SK-N-SH treated with all-trans-retinoic acid at 6 μM for 48 hours (cell line): ENCODE results near the gene ABCC3.

Source experiments
- ATAC-seq: fragments of 200-7000 bp; cut with Tn5 transposase; 3 replicates; pipeline ENCODE4 v1.9.1; 2020; ENCODE audit warnings: mild to moderate bottlenecking, moderate library complexity
- ARNTL ChIP-seq: fragments of 450-650 bp; formaldehyde crosslinking; IDR thresholded peaks from 2 replicates; pipeline ENCODE4 v1.5.0; 2020; ENCODE audit warnings: low read depth, mild to moderate bottlenecking, moderate library complexity, borderline replicate concordance
- BACH2 ChIP-seq: fragments of 250-450 bp; sonication (Bioruptor Pico); IDR thresholded peaks from 2 replicates; pipeline ENCODE4 v1.9.0; 2021; ENCODE audit warnings: mild to moderate bottlenecking, borderline replicate concordance
- ESRRG ChIP-seq: fragments of 250-450 bp; sonication (Bioruptor Pico); IDR thresholded peaks from 2 replicates; pipeline ENCODE4 v1.6.1; 2021; ENCODE audit warnings: mild to moderate bottlenecking
- GLIS3 ChIP-seq: fragments of 250-450 bp; sonication (Bioruptor Pico); IDR thresholded peaks from 2 replicates; pipeline ENCODE4 v1.5.0; 2020; ENCODE audit warnings: mild to moderate bottlenecking, moderate library complexity
- ISL1 ChIP-seq: fragments of 250-450 bp; sonication (Bioruptor Pico); IDR thresholded peaks from 2 replicates; pipeline ENCODE4 v2.1.2; 2022; ENCODE audit warnings: mild to moderate bottlenecking, moderate library complexity
- PPARA ChIP-seq: fragments of 250-450 bp; sonication (Bioruptor Pico); IDR thresholded peaks from 2 replicates; pipeline ENCODE4 v1.5.0; 2020; ENCODE audit warnings: mild to moderate bottlenecking, borderline replicate concordance
- RARB ChIP-seq: fragments of 250-450 bp; sonication (Bioruptor Pico); IDR thresholded peaks from 2 replicates; pipeline ENCODE4 v1.8.0; 2021; ENCODE audit warnings: mild to moderate bottlenecking, moderate library complexity
- SNAI2 ChIP-seq: fragments of 250-450 bp; sonication (Bioruptor Pico); IDR thresholded peaks from 2 replicates; pipeline ENCODE4 v1.5.0; 2020; ENCODE audit warnings: mild to moderate bottlenecking, moderate library complexity
- TCF4 ChIP-seq: fragments of 250-450 bp; sonication (Bioruptor Pico); IDR thresholded peaks from 2 replicates; pipeline ENCODE4 v1.8.0; 2021; ENCODE audit warnings: mild to moderate bottlenecking, moderate library complexity, borderline replicate concordance
- TOX ChIP-seq: fragments of 250-450 bp; sonication (Bioruptor Pico); IDR thresholded peaks from 2 replicates; pipeline ENCODE4 v1.8.0; 2021; ENCODE audit warnings: mild to moderate bottlenecking, moderate library complexity, borderline replicate concordance
- ZC3H10 ChIP-seq: fragments of 250-450 bp; sonication (Bioruptor Pico); IDR thresholded peaks from 2 replicates; pipeline ENCODE4 v1.5.1; 2021; ENCODE audit warnings: mild to moderate bottlenecking, moderate library complexity
- ZFP3 ChIP-seq: fragments of 250-450 bp; sonication (Bioruptor Pico); IDR thresholded peaks from 2 replicates; pipeline ENCODE4 v1.5.0; 2020; ENCODE audit warnings: mild to moderate bottlenecking, moderate library complexity
- ZFP30 ChIP-seq: fragments of 450-650 bp; formaldehyde crosslinking; IDR thresholded peaks from 2 replicates; pipeline ENCODE4 v1.5.0; 2022; ENCODE audit warnings: mild to moderate bottlenecking, moderate library complexity
- ZNF565 ChIP-seq: fragments of 450-650 bp; formaldehyde crosslinking; conservative IDR thresholded peaks from 2 replicates; pipeline ENCODE4 v1.5.0; 2020; ENCODE audit warnings: low read depth, mild to moderate bottlenecking, moderate library complexity
- ZNF70 ChIP-seq: fragments of 450-650 bp; formaldehyde crosslinking; IDR thresholded peaks from 2 replicates; pipeline ENCODE4 v1.5.0; 2020; ENCODE audit warnings: mild to moderate bottlenecking, moderate library complexity
- ZNF8 ChIP-seq: fragments of 450-650 bp; formaldehyde crosslinking; IDR thresholded peaks from 2 replicates; pipeline ENCODE4 v1.5.0; 2020; ENCODE audit warnings: mild to moderate bottlenecking, moderate library complexity
- TF ChIP-seq, protein P1 (sequence below): fragments of 250-450 bp; sonication (Bioruptor Pico); IDR thresholded peaks from 2 replicates; pipeline ENCODE4 v1.8.0; 2020; ENCODE audit warnings: mild to moderate bottlenecking, moderate library complexity, borderline replicate concordance
- TF ChIP-seq, protein P2 (sequence below): fragments of 250-450 bp; sonication (Bioruptor Pico); IDR thresholded peaks from 2 replicates; pipeline ENCODE4 v1.5.1; 2021; ENCODE audit warnings: mild to moderate bottlenecking, moderate library complexity
- TF ChIP-seq, protein P3 (sequence below): fragments of 250-450 bp; sonication (Bioruptor Pico); IDR thresholded peaks from 2 replicates; pipeline ENCODE4 v1.5.0; 2020; ENCODE audit warnings: mild to moderate bottlenecking, moderate library complexity
- TF ChIP-seq, protein P4 (sequence below): fragments of 250-450 bp; sonication (Bioruptor Pico); IDR thresholded peaks from 2 replicates; pipeline ENCODE4 v1.8.0; 2021; ENCODE audit warnings: low read depth, mild to moderate bottlenecking, moderate library complexity, borderline replicate concordance
- TF ChIP-seq, protein P5 (sequence below): fragments of 250-450 bp; sonication (Bioruptor Pico); IDR thresholded peaks from 2 replicates; pipeline ENCODE4 v1.5.1; 2020; ENCODE audit warnings: low read depth, mild to moderate bottlenecking, moderate library complexity

Gene ABCC3

DNA sequence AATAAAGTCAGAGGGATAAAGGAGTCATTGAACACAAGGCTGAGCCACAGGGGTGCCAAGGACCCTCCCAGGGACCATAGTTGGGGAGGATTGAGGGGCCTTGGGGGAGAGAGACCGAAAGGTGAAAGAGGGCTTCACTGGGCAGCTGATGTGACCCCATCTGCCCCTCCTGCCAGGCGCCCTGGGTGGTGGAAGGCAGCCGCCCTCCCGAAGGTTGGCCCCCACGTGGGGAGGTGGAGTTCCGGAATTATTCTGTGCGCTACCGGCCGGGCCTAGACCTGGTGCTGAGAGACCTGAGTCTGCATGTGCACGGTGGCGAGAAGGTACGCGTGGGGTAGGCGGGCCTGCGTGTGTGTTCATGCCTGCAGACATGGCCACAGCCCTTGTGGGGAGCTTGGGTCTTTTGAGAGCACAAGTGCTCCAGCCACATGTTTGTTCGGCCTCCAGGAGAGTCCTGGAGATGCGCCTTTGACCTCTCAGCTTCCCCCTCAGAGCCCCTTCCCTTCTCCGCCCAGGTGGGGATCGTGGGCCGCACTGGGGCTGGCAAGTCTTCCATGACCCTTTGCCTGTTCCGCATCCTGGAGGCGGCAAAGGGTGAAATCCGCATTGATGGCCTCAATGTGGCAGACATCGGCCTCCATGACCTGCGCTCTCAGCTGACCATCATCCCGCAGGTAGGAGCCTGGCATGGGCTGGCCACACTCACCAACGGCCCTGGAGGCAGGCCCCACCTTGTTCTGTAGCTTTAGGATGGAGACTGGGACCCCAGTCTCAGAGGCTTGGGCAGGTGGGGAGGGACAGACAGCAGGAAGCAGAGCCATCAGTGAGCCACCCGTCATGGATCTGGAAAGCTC, 49.0 kb downstream of the ABCC3 start:
- no peak for TF ChIP-seq ZFP30
- TF ChIP-seq, protein P1, sequence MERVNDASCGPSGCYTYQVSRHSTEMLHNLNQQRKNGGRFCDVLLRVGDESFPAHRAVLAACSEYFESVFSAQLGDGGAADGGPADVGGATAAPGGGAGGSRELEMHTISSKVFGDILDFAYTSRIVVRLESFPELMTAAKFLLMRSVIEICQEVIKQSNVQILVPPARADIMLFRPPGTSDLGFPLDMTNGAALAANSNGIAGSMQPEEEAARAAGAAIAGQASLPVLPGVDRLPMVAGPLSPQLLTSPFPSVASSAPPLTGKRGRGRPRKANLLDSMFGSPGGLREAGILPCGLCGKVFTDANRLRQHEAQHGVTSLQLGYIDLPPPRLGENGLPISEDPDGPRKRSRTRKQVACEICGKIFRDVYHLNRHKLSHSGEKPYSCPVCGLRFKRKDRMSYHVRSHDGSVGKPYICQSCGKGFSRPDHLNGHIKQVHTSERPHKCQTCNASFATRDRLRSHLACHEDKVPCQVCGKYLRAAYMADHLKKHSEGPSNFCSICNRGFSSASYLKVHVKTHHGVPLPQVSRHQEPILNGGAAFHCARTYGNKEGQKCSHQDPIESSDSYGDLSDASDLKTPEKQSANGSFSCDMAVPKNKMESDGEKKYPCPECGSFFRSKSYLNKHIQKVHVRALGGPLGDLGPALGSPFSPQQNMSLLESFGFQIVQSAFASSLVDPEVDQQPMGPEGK (CRISPR knock-in tag): no peak
- TF ChIP-seq PPARA (CRISPR knock-in tag): no peak
- TF ChIP-seq ZNF70 (CRISPR knock-in tag): no peak
- no peak for TF ChIP-seq SNAI2 (CRISPR knock-in tag)
- no peak for TF ChIP-seq ESRRG (CRISPR knock-in tag)
- no peak for TF ChIP-seq ZC3H10
- no peak for TF ChIP-seq TOX (CRISPR knock-in tag)
- TF ChIP-seq, protein P2, sequence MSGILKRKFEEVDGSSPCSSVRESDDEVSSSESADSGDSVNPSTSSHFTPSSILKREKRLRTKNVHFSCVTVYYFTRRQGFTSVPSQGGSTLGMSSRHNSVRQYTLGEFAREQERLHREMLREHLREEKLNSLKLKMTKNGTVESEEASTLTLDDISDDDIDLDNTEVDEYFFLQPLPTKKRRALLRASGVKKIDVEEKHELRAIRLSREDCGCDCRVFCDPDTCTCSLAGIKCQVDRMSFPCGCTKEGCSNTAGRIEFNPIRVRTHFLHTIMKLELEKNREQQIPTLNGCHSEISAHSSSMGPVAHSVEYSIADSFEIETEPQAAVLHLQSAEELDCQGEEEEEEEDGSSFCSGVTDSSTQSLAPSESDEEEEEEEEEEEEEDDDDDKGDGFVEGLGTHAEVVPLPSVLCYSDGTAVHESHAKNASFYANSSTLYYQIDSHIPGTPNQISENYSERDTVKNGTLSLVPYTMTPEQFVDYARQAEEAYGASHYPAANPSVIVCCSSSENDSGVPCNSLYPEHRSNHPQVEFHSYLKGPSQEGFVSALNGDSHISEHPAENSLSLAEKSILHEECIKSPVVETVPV: no peak
- TF ChIP-seq BACH2 (CRISPR knock-in tag): no peak
- TF ChIP-seq, protein P3, sequence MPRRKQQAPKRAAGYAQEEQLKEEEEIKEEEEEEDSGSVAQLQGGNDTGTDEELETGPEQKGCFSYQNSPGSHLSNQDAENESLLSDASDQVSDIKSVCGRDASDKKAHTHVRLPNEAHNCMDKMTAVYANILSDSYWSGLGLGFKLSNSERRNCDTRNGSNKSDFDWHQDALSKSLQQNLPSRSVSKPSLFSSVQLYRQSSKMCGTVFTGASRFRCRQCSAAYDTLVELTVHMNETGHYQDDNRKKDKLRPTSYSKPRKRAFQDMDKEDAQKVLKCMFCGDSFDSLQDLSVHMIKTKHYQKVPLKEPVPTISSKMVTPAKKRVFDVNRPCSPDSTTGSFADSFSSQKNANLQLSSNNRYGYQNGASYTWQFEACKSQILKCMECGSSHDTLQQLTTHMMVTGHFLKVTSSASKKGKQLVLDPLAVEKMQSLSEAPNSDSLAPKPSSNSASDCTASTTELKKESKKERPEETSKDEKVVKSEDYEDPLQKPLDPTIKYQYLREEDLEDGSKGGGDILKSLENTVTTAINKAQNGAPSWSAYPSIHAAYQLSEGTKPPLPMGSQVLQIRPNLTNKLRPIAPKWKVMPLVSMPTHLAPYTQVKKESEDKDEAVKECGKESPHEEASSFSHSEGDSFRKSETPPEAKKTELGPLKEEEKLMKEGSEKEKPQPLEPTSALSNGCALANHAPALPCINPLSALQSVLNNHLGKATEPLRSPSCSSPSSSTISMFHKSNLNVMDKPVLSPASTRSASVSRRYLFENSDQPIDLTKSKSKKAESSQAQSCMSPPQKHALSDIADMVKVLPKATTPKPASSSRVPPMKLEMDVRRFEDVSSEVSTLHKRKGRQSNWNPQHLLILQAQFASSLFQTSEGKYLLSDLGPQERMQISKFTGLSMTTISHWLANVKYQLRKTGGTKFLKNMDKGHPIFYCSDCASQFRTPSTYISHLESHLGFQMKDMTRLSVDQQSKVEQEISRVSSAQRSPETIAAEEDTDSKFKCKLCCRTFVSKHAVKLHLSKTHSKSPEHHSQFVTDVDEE (CRISPR knock-in tag): no peak
- no peak for TF ChIP-seq ZNF8 (CRISPR knock-in tag)
- no peak for TF ChIP-seq ISL1 (CRISPR knock-in tag)
- no peak for TF ChIP-seq ARNTL (CRISPR knock-in tag)
- no peak for TF ChIP-seq RARB (CRISPR knock-in tag)
- TF ChIP-seq ZNF565 (CRISPR knock-in tag): no peak
- TF ChIP-seq GLIS3 (CRISPR knock-in tag): no peak
- TF ChIP-seq, protein P4, sequence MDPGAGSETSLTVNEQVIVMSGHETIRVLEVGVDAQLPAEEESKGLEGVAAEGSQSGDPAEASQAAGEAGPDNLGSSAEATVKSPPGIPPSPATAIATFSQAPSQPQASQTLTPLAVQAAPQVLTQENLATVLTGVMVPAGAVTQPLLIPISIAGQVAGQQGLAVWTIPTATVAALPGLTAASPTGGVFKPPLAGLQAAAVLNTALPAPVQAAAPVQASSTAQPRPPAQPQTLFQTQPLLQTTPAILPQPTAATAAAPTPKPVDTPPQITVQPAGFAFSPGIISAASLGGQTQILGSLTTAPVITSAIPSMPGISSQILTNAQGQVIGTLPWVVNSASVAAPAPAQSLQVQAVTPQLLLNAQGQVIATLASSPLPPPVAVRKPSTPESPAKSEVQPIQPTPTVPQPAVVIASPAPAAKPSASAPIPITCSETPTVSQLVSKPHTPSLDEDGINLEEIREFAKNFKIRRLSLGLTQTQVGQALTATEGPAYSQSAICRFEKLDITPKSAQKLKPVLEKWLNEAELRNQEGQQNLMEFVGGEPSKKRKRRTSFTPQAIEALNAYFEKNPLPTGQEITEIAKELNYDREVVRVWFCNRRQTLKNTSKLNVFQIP (CRISPR knock-in tag): no peak
- no peak for ATAC-seq

DNA sequence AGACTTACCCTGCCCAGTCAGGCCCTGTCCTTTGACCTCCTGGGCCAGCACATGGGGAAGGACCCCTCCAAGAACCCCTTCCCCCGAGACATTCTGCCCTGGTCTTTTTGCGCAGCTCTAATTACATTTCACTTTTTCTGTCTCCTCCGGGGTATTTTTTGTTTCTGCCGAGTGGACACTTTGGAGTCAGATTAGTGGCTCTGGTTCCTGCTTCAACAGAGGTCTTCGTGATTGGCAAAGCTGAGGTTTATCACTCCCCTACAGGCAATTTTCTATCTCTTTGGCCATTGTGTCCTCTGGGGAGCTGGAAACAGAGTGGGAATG, 49.6 kb downstream of the ABCC3 start:
- TF ChIP-seq ZFP3 (no peak), PPARA (CRISPR knock-in tag) (no peak), TOX (CRISPR knock-in tag) (no peak), ZNF8 (CRISPR knock-in tag) (no peak), ARNTL (CRISPR knock-in tag) (no peak), ZC3H10 (no peak), TCF4 (CRISPR knock-in tag) (no peak), ZNF565 (CRISPR knock-in tag) (no peak)
- TF ChIP-seq, protein P5, sequence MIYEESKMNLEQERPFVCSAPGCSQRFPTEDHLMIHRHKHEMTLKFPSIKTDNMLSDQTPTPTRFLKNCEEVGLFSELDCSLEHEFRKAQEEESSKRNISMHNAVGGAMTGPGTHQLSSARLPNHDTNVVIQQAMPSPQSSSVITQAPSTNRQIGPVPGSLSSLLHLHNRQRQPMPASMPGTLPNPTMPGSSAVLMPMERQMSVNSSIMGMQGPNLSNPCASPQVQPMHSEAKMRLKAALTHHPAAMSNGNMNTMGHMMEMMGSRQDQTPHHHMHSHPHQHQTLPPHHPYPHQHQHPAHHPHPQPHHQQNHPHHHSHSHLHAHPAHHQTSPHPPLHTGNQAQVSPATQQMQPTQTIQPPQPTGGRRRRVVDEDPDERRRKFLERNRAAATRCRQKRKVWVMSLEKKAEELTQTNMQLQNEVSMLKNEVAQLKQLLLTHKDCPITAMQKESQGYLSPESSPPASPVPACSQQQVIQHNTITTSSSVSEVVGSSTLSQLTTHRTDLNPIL (CRISPR knock-in tag): no peak
- TF ChIP-seq, protein P4 (CRISPR knock-in tag): no peak
- no peak for ATAC-seq
